Skin of body (tissue), 2 donors: ENCODE data around the gene SCYGR4. TPM values are rescaled to one million over a fixed set of nuclear protein-coding genes. Genes with fewer than 3 reads are reported as not detected.
"Not testable (repeated sequence)": the region's sequence is repeated elsewhere in the genome, so short reads cannot be mapped to it uniquely, and the experiment has no call there.

Experiments used
- DNase-seq: peaks from one replicate; lab custom pipeline; 2025; lab: John Stamatoyannopoulos, UW
- total RNA-seq: library from RNA; depleted of rRNA; stranded (reverse); fragments of >200 nt; gene quantifications from one replicate; pipeline ENCODE4 v1.2.3, GENCODE V29; 2014

SCYGR4 gene
- total RNA-seq, 1 donor from 2014 or later: 0.89 TPM

- DNase-seq: not testable (repeated sequence)
Measured at GRCh38 chr2:227666631-227667170, 49.4 kb downstream of the SCYGR4 start, which contains the start of gene SCYGR5. Gene SCYGR5 (plus strand): TSS chr2:227666804. CDS start chr2:227666804, 0 bp downstream.

Other genes with a start within 250 kb of the SCYGR4 start
- gene TM4SF20, start 238.2 kb upstream of the SCYGR4 start, total RNA-seq: not detected
- not detected for gene SCYGR1, start 229.5 kb upstream of the SCYGR4 start, total RNA-seq
- 27.1 TPM for gene AGFG1, start 145.3 kb upstream of the SCYGR4 start, total RNA-seq
- gene SCYGR2, start 18.6 kb upstream of the SCYGR4 start, total RNA-seq: not detected
- gene SCYGR3, start 2.7 kb upstream of the SCYGR4 start, total RNA-seq: not detected
- not detected for gene SCYGR5, start 49.3 kb downstream of the SCYGR4 start, total RNA-seq
- gene SLC19A3, start 100.5 kb downstream of the SCYGR4 start, total RNA-seq: 18.3 TPM
- gene SCYGR6, start 107.3 kb downstream of the SCYGR4 start, total RNA-seq: 2.4 TPM
- gene SCYGR7, start 110.8 kb downstream of the SCYGR4 start, total RNA-seq: not detected
- 3.6 TPM for gene SCYGR8, start 128.4 kb downstream of the SCYGR4 start, total RNA-seq
- gene CCL20, start 196.3 kb downstream of the SCYGR4 start, total RNA-seq: 33.2 TPM